PFSK-1 (cell line): ENCODE measurements around the gene PHAF1.

Experiments used
- FOXP2 ChIP-seq: optimal IDR thresholded peaks from 2 replicates; pipeline ENCODE3; 2011; ENCODE audit warnings: borderline replicate concordance, control low read depth, inconsistent platforms; ENCODE audit not compliant: insufficient read depth; ENCODE audit errors: extremely low read length, extremely low read depth
- POLR2AphosphoS5 ChIP-seq: IDR thresholded peaks from 2 replicates; pipeline ENCODE4 v1.6.1; 2012; ENCODE audit warnings: low read depth, mild to moderate bottlenecking, control low read depth, low read length, moderate library complexity
- SIN3A ChIP-seq: IDR thresholded peaks from 2 replicates; pipeline ENCODE4 v1.6.1; 2012; ENCODE audit warnings: mild to moderate bottlenecking, low read length, moderate library complexity, borderline replicate concordance; ENCODE audit not compliant: insufficient read depth
- TAF1 ChIP-seq: IDR thresholded peaks from 2 replicates; pipeline ENCODE4 v1.6.1; 2012; ENCODE audit warnings: low read length, control low read depth, borderline replicate concordance; ENCODE audit not compliant: insufficient read depth
- TF ChIP-seq, protein P1 (sequence below), 2 experiments: IDR thresholded peaks; 2 replicates each; pipeline versions ENCODE4 v1.6.1 to v1.8.0; 2011 to 2012; ENCODE audit warnings: low read depth in 2 of 2, low read length in 2 of 2, control low read depth in 1 of 2, inconsistent platforms in 1 of 2, mild to moderate bottlenecking in 1 of 2, moderate library complexity in 1 of 2; ENCODE audit not compliant: insufficient read depth in 1 of 2

PHAF1 gene

DNA sequence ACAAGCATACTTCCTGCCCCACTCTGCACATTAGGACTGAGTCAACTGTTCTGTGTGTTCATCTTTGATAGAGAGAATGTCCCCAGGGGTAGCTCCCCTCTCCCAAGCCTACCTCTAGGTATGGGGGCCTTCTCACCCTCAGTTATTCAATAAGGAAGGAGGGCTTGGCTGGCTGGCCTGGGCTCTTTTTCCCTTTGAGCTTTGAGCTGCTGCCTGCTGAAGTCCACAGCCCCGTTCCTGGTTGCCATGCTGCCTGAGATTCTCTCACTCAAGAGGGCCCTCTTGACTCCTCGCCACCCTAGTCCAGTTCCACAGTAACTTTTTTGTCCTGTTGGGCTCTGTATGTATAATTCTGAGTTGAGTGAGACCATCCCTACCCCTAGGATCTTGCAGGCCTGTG lies 36.0 kb downstream of the PHAF1 start:
- no peak for TF ChIP-seq TAF1
- TF ChIP-seq POLR2AphosphoS5, result no peak
- no peak for TF ChIP-seq SIN3A
- TF ChIP-seq, protein P1, sequence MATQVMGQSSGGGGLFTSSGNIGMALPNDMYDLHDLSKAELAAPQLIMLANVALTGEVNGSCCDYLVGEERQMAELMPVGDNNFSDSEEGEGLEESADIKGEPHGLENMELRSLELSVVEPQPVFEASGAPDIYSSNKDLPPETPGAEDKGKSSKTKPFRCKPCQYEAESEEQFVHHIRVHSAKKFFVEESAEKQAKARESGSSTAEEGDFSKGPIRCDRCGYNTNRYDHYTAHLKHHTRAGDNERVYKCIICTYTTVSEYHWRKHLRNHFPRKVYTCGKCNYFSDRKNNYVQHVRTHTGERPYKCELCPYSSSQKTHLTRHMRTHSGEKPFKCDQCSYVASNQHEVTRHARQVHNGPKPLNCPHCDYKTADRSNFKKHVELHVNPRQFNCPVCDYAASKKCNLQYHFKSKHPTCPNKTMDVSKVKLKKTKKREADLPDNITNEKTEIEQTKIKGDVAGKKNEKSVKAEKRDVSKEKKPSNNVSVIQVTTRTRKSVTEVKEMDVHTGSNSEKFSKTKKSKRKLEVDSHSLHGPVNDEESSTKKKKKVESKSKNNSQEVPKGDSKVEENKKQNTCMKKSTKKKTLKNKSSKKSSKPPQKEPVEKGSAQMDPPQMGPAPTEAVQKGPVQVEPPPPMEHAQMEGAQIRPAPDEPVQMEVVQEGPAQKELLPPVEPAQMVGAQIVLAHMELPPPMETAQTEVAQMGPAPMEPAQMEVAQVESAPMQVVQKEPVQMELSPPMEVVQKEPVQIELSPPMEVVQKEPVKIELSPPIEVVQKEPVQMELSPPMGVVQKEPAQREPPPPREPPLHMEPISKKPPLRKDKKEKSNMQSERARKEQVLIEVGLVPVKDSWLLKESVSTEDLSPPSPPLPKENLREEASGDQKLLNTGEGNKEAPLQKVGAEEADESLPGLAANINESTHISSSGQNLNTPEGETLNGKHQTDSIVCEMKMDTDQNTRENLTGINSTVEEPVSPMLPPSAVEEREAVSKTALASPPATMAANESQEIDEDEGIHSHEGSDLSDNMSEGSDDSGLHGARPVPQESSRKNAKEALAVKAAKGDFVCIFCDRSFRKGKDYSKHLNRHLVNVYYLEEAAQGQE (IDR thresholded peaks at IDR 0.05; ENCODE audit: insufficient read depth in 1 of 2, low read depth in 2 of 2, low read length in 2 of 2), result no peak
- no peak for TF ChIP-seq FOXP2

DNA sequence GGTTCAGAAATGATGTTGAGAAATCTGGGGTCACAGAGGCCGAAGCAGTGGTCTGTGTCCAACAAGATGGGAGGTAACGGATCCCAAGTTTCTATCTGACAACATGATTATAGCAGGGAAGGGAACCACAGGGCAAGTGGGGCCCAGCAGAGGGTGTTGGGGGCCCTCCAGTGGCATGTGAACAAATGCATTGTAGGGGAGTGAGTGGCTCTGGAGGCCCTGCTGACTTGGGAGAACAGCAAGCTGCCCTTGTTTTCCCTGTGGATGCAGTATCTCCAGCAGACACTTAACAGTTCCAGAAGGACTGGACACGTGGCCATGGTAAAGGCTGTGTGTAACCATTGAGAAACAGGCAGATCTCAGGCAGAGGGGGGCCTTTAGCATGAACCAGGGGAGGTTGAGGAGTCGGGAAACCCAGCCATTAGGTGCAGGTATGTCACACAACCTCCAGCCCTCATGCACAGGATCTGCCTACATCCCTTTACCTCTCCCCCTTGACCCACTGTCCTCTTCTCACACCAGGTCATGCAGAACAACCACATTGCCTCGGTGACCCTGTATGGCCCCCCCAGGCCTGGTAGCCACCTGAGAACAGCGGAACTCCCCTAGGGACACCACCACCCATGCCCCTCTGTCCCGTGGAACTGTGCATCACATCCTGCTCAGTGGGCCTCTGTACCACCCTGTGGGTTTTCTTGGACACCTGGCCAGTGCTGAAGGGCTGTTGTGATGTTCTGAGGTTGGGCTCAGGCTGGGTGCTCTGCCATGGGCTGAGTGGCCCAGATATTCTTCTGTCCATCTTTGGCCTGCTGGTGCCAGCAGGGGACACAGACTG lies 37.0 kb downstream of the PHAF1 start:
- TF ChIP-seq, protein P1 (IDR thresholded peaks at IDR 0.05; ENCODE audit: insufficient read depth in 1 of 2, low read depth in 2 of 2, low read length in 2 of 2), result no peak

DNA sequence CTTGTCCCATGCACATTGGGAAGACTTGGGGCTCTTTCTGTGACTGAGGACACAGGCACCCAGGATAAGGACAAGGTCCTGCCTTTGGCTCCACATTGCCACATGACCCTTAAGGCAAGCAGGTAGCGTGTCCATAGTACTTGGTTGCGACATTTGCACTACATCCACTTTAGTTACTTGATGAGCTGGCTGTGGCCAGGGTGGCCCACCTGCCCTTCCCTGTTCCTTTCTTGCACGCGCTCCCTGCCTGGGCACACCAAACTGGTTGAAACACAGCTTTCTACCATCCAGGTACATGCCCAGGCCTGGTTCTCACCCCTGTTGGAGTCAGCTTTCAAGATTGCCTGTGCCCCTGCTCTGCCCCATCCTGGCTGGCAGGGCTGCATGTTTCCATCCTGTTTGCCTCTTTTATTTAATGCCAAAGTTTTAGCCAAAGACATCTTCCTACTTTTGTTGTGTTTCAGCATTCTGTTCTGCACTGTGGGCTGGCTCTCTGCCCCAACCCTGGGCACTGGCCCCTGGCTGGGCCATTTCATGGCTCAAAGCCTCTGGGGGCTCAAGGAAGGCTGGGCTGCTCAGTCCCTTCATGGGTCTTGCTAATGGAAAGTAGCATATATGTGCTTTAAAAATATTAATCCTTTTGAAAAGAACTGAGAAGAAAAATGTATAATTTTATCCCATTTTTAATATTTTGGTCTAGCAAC lies 37.8 kb downstream of the PHAF1 start:
- TF ChIP-seq SIN3A (no peak), TAF1 (no peak), FOXP2 (no peak), POLR2AphosphoS5 (no peak)
- TF ChIP-seq, protein P1 (IDR thresholded peaks at IDR 0.05; ENCODE audit: insufficient read depth in 1 of 2, low read depth in 2 of 2, low read length in 2 of 2), result no peak

DNA sequence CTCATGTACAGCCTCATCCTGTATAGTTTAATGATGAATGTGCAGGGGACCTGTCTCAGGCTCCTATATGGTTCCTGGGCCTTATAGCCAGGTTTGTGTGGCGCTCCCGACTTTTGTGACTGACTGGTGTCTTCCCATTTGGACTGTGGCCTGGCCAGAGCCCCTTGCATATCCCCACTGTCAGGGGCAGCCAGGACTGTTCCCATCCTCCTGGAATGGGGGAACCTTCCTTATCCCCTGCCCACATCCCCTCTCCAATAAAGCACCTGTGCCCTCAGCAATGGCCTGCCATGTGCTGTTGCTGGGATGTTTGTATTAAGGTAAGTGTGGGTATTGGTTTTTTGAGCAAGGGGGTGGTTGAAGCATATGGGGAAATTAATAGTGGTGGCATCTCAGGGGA lies 38.5 kb downstream of the PHAF1 start:
- TF ChIP-seq, protein P1 (IDR thresholded peaks at IDR 0.05; ENCODE audit: insufficient read depth in 1 of 2, low read depth in 2 of 2, low read length in 2 of 2), result no peak
- TF ChIP-seq FOXP2 (no peak), POLR2AphosphoS5 (no peak), TAF1 (no peak), SIN3A (no peak)
